ENCODE measurements around the gene CDHR5. TPM values are rescaled to one million over a fixed set of nuclear protein-coding genes. Genes with fewer than 3 reads are reported as not detected.

CDHR5 gene
- total and polyA plus RNA-seq, 9 of the 15 experiments (the other 6 are each of a cell fraction or from before 2014, with no cell fraction given): 0.16 TPM; not detected in 8

DNA sequence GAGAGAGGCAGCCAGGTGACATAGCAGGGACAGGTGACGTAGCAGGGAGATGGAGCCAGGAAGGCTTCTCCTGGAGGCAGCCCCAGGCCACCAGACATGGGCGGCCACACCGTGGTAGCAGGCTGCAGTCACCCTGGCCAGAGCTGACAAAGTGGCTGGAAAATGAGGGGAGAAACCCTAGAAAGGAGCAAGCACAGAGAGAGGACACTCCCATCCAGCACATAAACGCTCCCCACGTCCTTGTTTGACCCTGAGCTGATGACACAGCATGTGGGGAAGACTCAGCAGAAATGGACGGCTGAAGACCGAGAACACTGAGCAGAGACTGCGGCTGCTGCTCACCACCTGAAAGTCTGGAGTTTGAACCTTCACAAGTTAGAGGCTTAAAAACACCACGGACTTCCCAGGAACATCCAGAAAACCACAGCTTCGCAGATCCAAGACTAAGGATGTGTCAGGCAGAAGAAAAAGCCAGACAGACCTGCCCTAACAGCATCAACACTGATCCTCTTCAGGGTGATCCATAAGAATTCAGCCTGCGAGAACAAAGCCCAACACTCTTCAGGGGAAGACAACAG is 41.0 kb upstream of the CDHR5 start (continued):
- peak in 1 of 2 experiments; percentile 28 for TF ChIP-seq AFF1 (IDR thresholded peaks at IDR 0.05; ENCODE audit: low read depth in 1 of 2, partially characterized antibody in 2 of 2)
- TF ChIP-seq ZFP36 (IDR thresholded peaks at IDR 0.05; ENCODE audit: low read depth, low read length, partially characterized antibody): no peak
- TF ChIP-seq MAFF (IDR thresholded peaks at IDR 0.05; ENCODE audit: low read length): peak; percentile 94
- TF ChIP-seq NRF1 (conservative IDR thresholded peaks at IDR 0.05 in 1 of 2, IDR thresholded peaks at IDR 0.05 in 1 of 2): peak; percentile 39 to 48; a peak in 3 of 4 replicates
- TF ChIP-seq BDP1 (IDR thresholded peaks at IDR 0.05; ENCODE audit: insufficient read depth, insufficient read length): no peak
- no peak for TF ChIP-seq HOMEZ (CRISPR knock-in tag; IDR thresholded peaks at IDR 0.05)
- peak; percentile 32; the same call in 1 of the 2 replicates for TF ChIP-seq SUPT5H (IDR thresholded peaks at IDR 0.05)
- TF ChIP-seq, protein P1, sequence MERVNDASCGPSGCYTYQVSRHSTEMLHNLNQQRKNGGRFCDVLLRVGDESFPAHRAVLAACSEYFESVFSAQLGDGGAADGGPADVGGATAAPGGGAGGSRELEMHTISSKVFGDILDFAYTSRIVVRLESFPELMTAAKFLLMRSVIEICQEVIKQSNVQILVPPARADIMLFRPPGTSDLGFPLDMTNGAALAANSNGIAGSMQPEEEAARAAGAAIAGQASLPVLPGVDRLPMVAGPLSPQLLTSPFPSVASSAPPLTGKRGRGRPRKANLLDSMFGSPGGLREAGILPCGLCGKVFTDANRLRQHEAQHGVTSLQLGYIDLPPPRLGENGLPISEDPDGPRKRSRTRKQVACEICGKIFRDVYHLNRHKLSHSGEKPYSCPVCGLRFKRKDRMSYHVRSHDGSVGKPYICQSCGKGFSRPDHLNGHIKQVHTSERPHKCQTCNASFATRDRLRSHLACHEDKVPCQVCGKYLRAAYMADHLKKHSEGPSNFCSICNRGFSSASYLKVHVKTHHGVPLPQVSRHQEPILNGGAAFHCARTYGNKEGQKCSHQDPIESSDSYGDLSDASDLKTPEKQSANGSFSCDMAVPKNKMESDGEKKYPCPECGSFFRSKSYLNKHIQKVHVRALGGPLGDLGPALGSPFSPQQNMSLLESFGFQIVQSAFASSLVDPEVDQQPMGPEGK (CRISPR knock-in tag; IDR thresholded peaks at IDR 0.05; ENCODE audit: borderline replicate concordance): no peak
- TF ChIP-seq, protein P2, sequence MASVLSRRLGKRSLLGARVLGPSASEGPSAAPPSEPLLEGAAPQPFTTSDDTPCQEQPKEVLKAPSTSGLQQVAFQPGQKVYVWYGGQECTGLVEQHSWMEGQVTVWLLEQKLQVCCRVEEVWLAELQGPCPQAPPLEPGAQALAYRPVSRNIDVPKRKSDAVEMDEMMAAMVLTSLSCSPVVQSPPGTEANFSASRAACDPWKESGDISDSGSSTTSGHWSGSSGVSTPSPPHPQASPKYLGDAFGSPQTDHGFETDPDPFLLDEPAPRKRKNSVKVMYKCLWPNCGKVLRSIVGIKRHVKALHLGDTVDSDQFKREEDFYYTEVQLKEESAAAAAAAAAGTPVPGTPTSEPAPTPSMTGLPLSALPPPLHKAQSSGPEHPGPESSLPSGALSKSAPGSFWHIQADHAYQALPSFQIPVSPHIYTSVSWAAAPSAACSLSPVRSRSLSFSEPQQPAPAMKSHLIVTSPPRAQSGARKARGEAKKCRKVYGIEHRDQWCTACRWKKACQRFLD (CRISPR knock-in tag; IDR thresholded peaks at IDR 0.05): peak; percentile 73
- TF ChIP-seq, protein P3, sequence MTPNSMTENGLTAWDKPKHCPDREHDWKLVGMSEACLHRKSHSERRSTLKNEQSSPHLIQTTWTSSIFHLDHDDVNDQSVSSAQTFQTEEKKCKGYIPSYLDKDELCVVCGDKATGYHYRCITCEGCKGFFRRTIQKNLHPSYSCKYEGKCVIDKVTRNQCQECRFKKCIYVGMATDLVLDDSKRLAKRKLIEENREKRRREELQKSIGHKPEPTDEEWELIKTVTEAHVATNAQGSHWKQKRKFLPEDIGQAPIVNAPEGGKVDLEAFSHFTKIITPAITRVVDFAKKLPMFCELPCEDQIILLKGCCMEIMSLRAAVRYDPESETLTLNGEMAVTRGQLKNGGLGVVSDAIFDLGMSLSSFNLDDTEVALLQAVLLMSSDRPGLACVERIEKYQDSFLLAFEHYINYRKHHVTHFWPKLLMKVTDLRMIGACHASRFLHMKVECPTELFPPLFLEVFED (CRISPR knock-in tag; conservative IDR thresholded peaks at IDR 0.05): 0 out of 2 replicates have a peak, but pooled peaks have one; percentile 7
- no peak for TF ChIP-seq IRF1 (CRISPR knock-in tag; IDR thresholded peaks at IDR 0.05; ENCODE audit: borderline replicate concordance)
- no peak for TF ChIP-seq ARHGAP35 (IDR thresholded peaks at IDR 0.05; ENCODE audit: partially characterized antibody)
- no peak for TF ChIP-seq HNRNPLL (IDR thresholded peaks at IDR 0.05; ENCODE audit: low read depth, low read length, poor library complexity, severe bottlenecking)
- peak; percentile 70 for TF ChIP-seq ARID1B (IDR thresholded peaks at IDR 0.05)
- TF ChIP-seq ZNF764 (CRISPR knock-in tag; IDR thresholded peaks at IDR 0.05; ENCODE audit: low read depth): no peak
- TF ChIP-seq KHSRP (IDR thresholded peaks at IDR 0.05): no peak
